H1 (cell line): ENCODE data around the gene BCAS1. TPM values are rescaled to one million over a fixed set of nuclear protein-coding genes. Genes with fewer than 3 reads are reported as not detected.

Source experiments
- CTCF ChIA-PET: fragments of 300-600 bp; sonication (Branson Sonifier 250); formaldehyde crosslinking; loops from one replicate; lab custom pipeline; 2021; ENCODE audit not compliant: partially characterized antibody; lab: Charles Lee
- POLR2A ChIA-PET: fragments of 300-600 bp; sonication (Branson Sonifier 250); formaldehyde crosslinking; loops from one replicate; lab custom pipeline; 2021; ENCODE audit warnings: inconsistent platforms; ENCODE audit not compliant: partially characterized antibody; lab: Charles Lee
- DNase-seq, 2 experiments: peaks; one replicate each; pipeline versions ENCODE4 v3.0.0 to v3.0.0-alpha.2; 2010 to 2022; ENCODE audit warnings: low spot score in 2 of 2, low read depth in 1 of 2, mixed read lengths in 1 of 2
- FAIRE-seq: peaks from 2 replicates; lab custom pipeline; 2011; peaks lifted over from hg19 to GRCh38; lab: Jason Lieb, UNC
- H2AFZ ChIP-seq: 2 replicates; pipeline ENCODE4 v1.8.1; 2012; ENCODE audit warnings: low read length, inconsistent platforms
- H2AK5ac ChIP-seq: 2 replicates; pipeline ENCODE4 v1.6.1; 2013; ENCODE audit warnings: low read depth, low read length
- H2BK120ac ChIP-seq: replicated peaks from 2 replicates; pipeline ENCODE3; 2013; ENCODE audit warnings: low read depth, low read length, inconsistent platforms
- H2BK12ac ChIP-seq: 2 replicates; pipeline ENCODE4 v1.6.1; 2013; ENCODE audit warnings: low read depth, low read length
- H2BK15ac ChIP-seq: 2 replicates; pipeline ENCODE4 v1.6.1; 2013; ENCODE audit warnings: low read length
- H2BK20ac ChIP-seq: 2 replicates; pipeline ENCODE4 v1.6.1; 2013; ENCODE audit warnings: low read length
- H2BK5ac ChIP-seq: 2 replicates; pipeline ENCODE4 v1.6.1; 2013; ENCODE audit warnings: low read depth, low read length
- H3K14ac ChIP-seq: 2 replicates; pipeline ENCODE4 v1.6.1; 2013; ENCODE audit warnings: inconsistent platforms; ENCODE audit not compliant: insufficient read length
- H3K18ac ChIP-seq: 2 replicates; pipeline ENCODE4 v1.6.1; 2013; ENCODE audit warnings: low read length; ENCODE audit errors: extremely low read depth
- H3K23ac ChIP-seq: 2 replicates; pipeline ENCODE4 v1.6.1; 2013; ENCODE audit warnings: inconsistent platforms; ENCODE audit not compliant: insufficient read length
- H3K23me2 ChIP-seq: 2 replicates; pipeline ENCODE4 v1.6.1; 2013; ENCODE audit warnings: low read depth, low read length
- H3K27ac ChIP-seq: 2 replicates; pipeline ENCODE4 v1.6.1; 2011; ENCODE audit warnings: low read depth, low read length, inconsistent platforms
- H3K27me3 ChIP-seq, 4 experiments: replicated peaks in 1 of 4; 1 replicate in 1 of 4; 2 replicates in 3 of 4; pipeline versions ENCODE4 v1.6.1 to v1.8.1; 2011 to 2013; ENCODE audit warnings: low read length in 3 of 4, mild to moderate bottlenecking in 3 of 4, inconsistent platforms in 2 of 4, mixed read lengths in 2 of 4, moderate library complexity in 1 of 4; ENCODE audit not compliant: control insufficient read depth in 3 of 4, insufficient read depth in 3 of 4; ENCODE audit errors: extremely low read depth in 1 of 4
- H3K36me3 ChIP-seq, 4 experiments: 2 replicates each; pipeline versions ENCODE4 v1.6.1 to v1.8.1; 2011 to 2013; ENCODE audit warnings: mild to moderate bottlenecking in 4 of 4, low read length in 3 of 4, moderate library complexity in 2 of 4, control low read depth in 1 of 4, inconsistent platforms in 1 of 4; ENCODE audit not compliant: insufficient read depth in 4 of 4, control insufficient read depth in 2 of 4
- H3K4ac ChIP-seq: replicated peaks from 2 replicates; pipeline ENCODE3; 2013; ENCODE audit warnings: low read length, low read depth, mixed read lengths, inconsistent platforms; ENCODE audit not compliant: insufficient read length
- H3K4me1 ChIP-seq, 4 experiments: replicated peaks in 1 of 4; 1 replicate in 1 of 4; 2 replicates in 3 of 4; pipeline versions ENCODE4 v1.6.1 to v1.8.1; 2011 to 2013; ENCODE audit warnings: low read length in 3 of 4, inconsistent platforms in 2 of 4, mixed read lengths in 1 of 4; ENCODE audit not compliant: insufficient read depth in 4 of 4, control insufficient read depth in 3 of 4
- H3K4me2 ChIP-seq, 2 experiments: 2 replicates each; pipeline versions ENCODE4 v1.6.1 to v1.8.1; 2011 to 2013; ENCODE audit warnings: low read depth in 2 of 2, low read length in 2 of 2, control low read depth in 1 of 2, inconsistent platforms in 1 of 2, mild to moderate bottlenecking in 1 of 2; ENCODE audit not compliant: insufficient read depth in 1 of 2
- H3K4me3 ChIP-seq, 4 experiments: fragments of 200-600, 300-600 bp in 1 of 4; sonication (generic), shearing (Covaris generic), sonication (Bioruptor Twin) in 1 of 4; 2 replicates each; pipeline versions ENCODE4 v1.5.1 to v1.8.1; 2011 to 2016; ENCODE audit warnings: low read length in 4 of 4, low read depth in 3 of 4, control low read depth in 2 of 4, inconsistent platforms in 2 of 4, mild to moderate bottlenecking in 2 of 4, mixed read lengths in 1 of 4, moderate library complexity in 1 of 4; ENCODE audit not compliant: insufficient read depth in 2 of 4; ENCODE audit errors: extremely low read depth in 1 of 4
- H3K56ac ChIP-seq: replicated peaks from 2 replicates; pipeline ENCODE3; 2013; ENCODE audit warnings: low read depth, mild to moderate bottlenecking, mixed read lengths, low read length, inconsistent platforms; ENCODE audit not compliant: insufficient read length
- H3K79me1 ChIP-seq: 2 replicates; pipeline ENCODE4 v1.6.1; 2013; ENCODE audit warnings: low read depth, low read length, control low read depth
- H3K79me2 ChIP-seq, 2 experiments: 2 replicates each; pipeline versions ENCODE4 v1.6.1 to v1.8.1; 2012 to 2013; ENCODE audit warnings: low read length in 2 of 2, mild to moderate bottlenecking in 2 of 2, inconsistent platforms in 1 of 2; ENCODE audit not compliant: insufficient read depth in 2 of 2, control insufficient read depth in 1 of 2
- H3K9ac ChIP-seq, 4 experiments: replicated peaks in 1 of 4; 1 replicate in 1 of 4; 2 replicates in 3 of 4; pipeline versions ENCODE4 v1.6.1 to v1.8.1; 2011 to 2013; ENCODE audit warnings: low read depth in 3 of 4, low read length in 3 of 4, control low read depth in 2 of 4, mild to moderate bottlenecking in 2 of 4, moderate library complexity in 2 of 4, inconsistent platforms in 1 of 4; ENCODE audit errors: extremely low read depth in 1 of 4
- H3K9me3 ChIP-seq, 2 experiments: 2 replicates each; pipeline versions ENCODE4 v1.6.1 to v1.8.1; 2012 to 2013; ENCODE audit warnings: mild to moderate bottlenecking in 2 of 2, moderate library complexity in 2 of 2, control low read depth in 1 of 2, inconsistent platforms in 1 of 2, low read depth in 1 of 2, low read length in 1 of 2, mixed read lengths in 1 of 2; ENCODE audit not compliant: insufficient read depth in 2 of 2
- H4K20me1 ChIP-seq, 2 experiments: replicated peaks in 1 of 2; 2 replicates each; pipeline versions ENCODE3 to v1.8.1; 2011 to 2013; ENCODE audit warnings: inconsistent platforms in 2 of 2, low read length in 2 of 2, mild to moderate bottlenecking in 1 of 2; ENCODE audit not compliant: insufficient read depth in 2 of 2, control insufficient read depth in 1 of 2
- H4K5ac ChIP-seq: 2 replicates; pipeline ENCODE4 v1.6.1; 2013; ENCODE audit warnings: low read length, low read depth, mixed read lengths, inconsistent platforms; ENCODE audit not compliant: insufficient read length
- H4K8ac ChIP-seq: 2 replicates; pipeline ENCODE4 v1.8.0; 2013; ENCODE audit warnings: mild to moderate bottlenecking, moderate library complexity, low read length, inconsistent platforms; ENCODE audit not compliant: insufficient read depth; ENCODE audit errors: extremely low read depth
- H4K91ac ChIP-seq: replicated peaks from 2 replicates; pipeline ENCODE3; 2013; ENCODE audit warnings: low read length, mixed read lengths, inconsistent platforms; ENCODE audit not compliant: insufficient read length
- EGR1 ChIP-seq: IDR thresholded peaks from 2 replicates; pipeline ENCODE4 v1.6.1; 2011; ENCODE audit warnings: low read depth, low read length, borderline replicate concordance
- KDM4A ChIP-seq: IDR thresholded peaks from one replicate; pipeline ENCODE4 v1.7.1; 2012; ENCODE audit warnings: low read depth, mild to moderate bottlenecking, moderate library complexity, low read length, inconsistent platforms; ENCODE audit not compliant: severe bottlenecking
- MAX ChIP-seq: IDR thresholded peaks from 2 replicates; pipeline ENCODE4 v1.6.1; 2012; ENCODE audit warnings: inconsistent platforms
- PHF8 ChIP-seq: fragments of 200-600 bp; sonication (generic); conservative IDR thresholded peaks from 2 replicates; pipeline ENCODE4 v1.7.1; 2012; ENCODE audit warnings: low read depth, mild to moderate bottlenecking, inconsistent platforms, low read length, moderate library complexity
- SIRT6 ChIP-seq: IDR thresholded peaks from one replicate; pipeline ENCODE4 v1.7.1; 2012; ENCODE audit warnings: low read length, inconsistent platforms
- WGBS, 2 experiments: shearing (Covaris generic) in 1 of 2; methylation state at CpG; one replicate each; pipeline versions ENCODE4 v1.1.6 to v1.1.7; 2013 to 2015; ENCODE audit warnings: low lambda C conversion rate in 2 of 2, mixed read lengths in 2 of 2, inconsistent platforms in 1 of 2, low coverage in 1 of 2, missing lambda C conversion rate in 1 of 2; ENCODE audit not compliant: insufficient replicate concordance in 2 of 2, insufficient coverage in 1 of 2, insufficient read length in 1 of 2; ENCODE audit errors: extremely low coverage in 1 of 2, missing lambda C conversion rate in 1 of 2; 5-methylcytosine and 5-hydroxymethylcytosine counted together
- polyA plus RNA-seq, 7 experiments: library from polyadenylated mRNA; depleted of rRNA in 3 of 7; stranded (reverse) in 5 of 7; unstranded in 2 of 7; fragments of >200 nt in 5 of 7; fragments of 200-250 nt in 2 of 7; gene quantifications; 1 replicate in 5 of 7; 2 replicates in 1 of 7; 4 replicates in 1 of 7; pipeline versions ENCODE4 v1.2.1 to v1.2.3, GENCODE V29; 2011 to 2013; ENCODE audit warnings: missing spikeins in 2 of 7, mixed read lengths in 2 of 7
- total RNA-seq: library from RNA; stranded (reverse); fragmentation: NEBNext Ultra II Directional; extraction: Animal tissue kit (Norgen Biotek cat#: 25700); gene quantifications from 2 replicates; pipeline ENCODE4 v1.2.1, GENCODE V29; 2021
- TF ChIP-seq, protein P1 (sequence below): IDR thresholded peaks from 2 replicates; pipeline ENCODE4 v1.6.1; 2012; ENCODE audit warnings: low read length, inconsistent platforms

Gene BCAS1
- total and polyA plus RNA-seq, 2 of the 8 experiments (the other 6 are each of a cell fraction or from before 2014, with no cell fraction given): 0.06 to 0.19 TPM

GRCh38 chr20:53902968-53903651 lies 167.3 kb downstream of the BCAS1 start:
- Histone ChIP-seq H3K27ac (no peak overlapping the region), H4K5ac (no peak overlapping the region), H3K23me2 (no peaks in the 10 kb centered on the region), H3K4me3 (no peak overlapping the region), H3K9me3 (no peaks in the 10 kb centered on the region), H3K79me1 (no peaks in the 10 kb centered on the region), H3K4me1 (peaks cover 8 to 20% (median 18%) of the 10 kb centered on the region in 4 experiments), H3K9ac (no peak overlapping the region), H3K14ac (no peak overlapping the region), H3K79me2 (no peaks in the 10 kb centered on the region), H2BK120ac (no peak overlapping the region), H2AFZ (no peak overlapping the region), H3K4ac (no peak overlapping the region), H2BK20ac (no peak overlapping the region), H2BK5ac (no peak overlapping the region), H2AK5ac (no peak overlapping the region), H3K27me3 (no peaks in the 10 kb centered on the region), H2BK15ac (no peak overlapping the region), H2BK12ac (no peak overlapping the region), H4K91ac (no peak overlapping the region), H3K4me2 (no peak overlapping the region), H3K18ac (no peak overlapping the region), H3K23ac (no peak overlapping the region), H4K20me1 (no peaks in the 10 kb centered on the region), H4K8ac (no peak overlapping the region), H3K36me3 (no peaks in the 10 kb centered on the region), H3K56ac (no peak overlapping the region)
- CTCF ChIA-PET: interaction anchor here (0.6 to 6.0 kb wide), 4 partner anchors 9 to 228 kb away, joined by 3 to 43 read pairs (median 8); no protein-coding TSS in a partner anchor
- DNase-seq (no peak), FAIRE-seq (no peak)
- no peak for TF ChIP-seq MAX
- no peak for TF ChIP-seq SIRT6
- no peak for TF ChIP-seq PHF8
- TF ChIP-seq KDM4A: no peak
- TF ChIP-seq, protein P1, sequence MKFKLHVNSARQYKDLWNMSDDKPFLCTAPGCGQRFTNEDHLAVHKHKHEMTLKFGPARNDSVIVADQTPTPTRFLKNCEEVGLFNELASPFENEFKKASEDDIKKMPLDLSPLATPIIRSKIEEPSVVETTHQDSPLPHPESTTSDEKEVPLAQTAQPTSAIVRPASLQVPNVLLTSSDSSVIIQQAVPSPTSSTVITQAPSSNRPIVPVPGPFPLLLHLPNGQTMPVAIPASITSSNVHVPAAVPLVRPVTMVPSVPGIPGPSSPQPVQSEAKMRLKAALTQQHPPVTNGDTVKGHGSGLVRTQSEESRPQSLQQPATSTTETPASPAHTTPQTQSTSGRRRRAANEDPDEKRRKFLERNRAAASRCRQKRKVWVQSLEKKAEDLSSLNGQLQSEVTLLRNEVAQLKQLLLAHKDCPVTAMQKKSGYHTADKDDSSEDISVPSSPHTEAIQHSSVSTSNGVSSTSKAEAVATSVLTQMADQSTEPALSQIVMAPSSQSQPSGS: no peak
- TF ChIP-seq EGR1: no peak
- 94% methylated on average over 11 of the region's 11 CpGs; no CpG with 5 or more reads in 1 of the 2 experiments for WGBS, 2 experiments
- POLR2A ChIA-PET: interaction anchor here (0.6 to 1.2 kb wide), 2 partner anchors 9 to 163 kb away, joined by 3 to 4 read pairs; no protein-coding TSS in a partner anchor
